Ovary (tissue), 3 donors: ENCODE measurements around the gene ALDH7A1.

Source experiments
- CTCF ChIP-seq, 3 donors: fragments of 450-650 bp in 2 of 3; fragments of 200-600 bp in 1 of 3; IDR thresholded peaks; one replicate each; pipeline versions ENCODE4 v1.5.1 to v1.8.0; 2016 to 2022; ENCODE audit warnings: antibody characterized with exemption in 3 of 3, mild to moderate bottlenecking in 1 of 3
- EP300 ChIP-seq: sonication (generic); formaldehyde crosslinking; IDR thresholded peaks from one replicate; pipeline ENCODE4 v1.6.1; 2017; ENCODE audit warnings: antibody characterized with exemption
- POLR2A ChIP-seq: fragments of 450-650 bp; IDR thresholded peaks from one replicate; pipeline ENCODE4 v1.6.1; 2017; ENCODE audit warnings: antibody characterized with exemption, mild to moderate bottlenecking, moderate library complexity
- donor health status: DM: no; HTN: no; CAD: no.

GRCh38 chr5:126494393-126494792, 100.6 kb downstream of the ALDH7A1 start:
- TF ChIP-seq CTCF (IDR thresholded peaks at IDR 0.05): no peak
- no peak for TF ChIP-seq POLR2A
- TF ChIP-seq EP300: no peak
